Muscle of leg (tissue), 11 donors: Measurements from ENCODE around the gene TRIM2. TPM values are rescaled to one million over a fixed set of nuclear protein-coding genes. Genes with fewer than 3 reads are reported as not detected.

Experiments
- DNase-seq: peaks from one replicate; pipeline ENCODE4 v3.0.0; 2013
- H3K27ac ChIP-seq: one replicate; pipeline ENCODE4 v1.5.1; 2013; ENCODE audit warnings: mild to moderate bottlenecking, low read length, control low read depth
- H3K27me3 ChIP-seq: one replicate; pipeline ENCODE4 v1.6.1; 2013; ENCODE audit warnings: low read length; ENCODE audit not compliant: control insufficient read depth, insufficient read depth
- H3K36me3 ChIP-seq: one replicate; pipeline ENCODE4 v1.6.1; 2013; ENCODE audit warnings: low read length; ENCODE audit not compliant: control insufficient read depth, insufficient read depth
- H3K4me1 ChIP-seq: one replicate; pipeline ENCODE4 v1.6.1; 2013; ENCODE audit warnings: low read length; ENCODE audit not compliant: control insufficient read depth, insufficient read depth
- H3K4me3 ChIP-seq: one replicate; pipeline ENCODE4 v1.5.1; 2013; ENCODE audit warnings: low read length, control low read depth
- H3K9me3 ChIP-seq: replicated peaks from 2 replicates; pipeline ENCODE4 v1.6.1; 2013; ENCODE audit warnings: low read depth, low read length; ENCODE audit not compliant: control insufficient read depth
- WGBS: methylation state at CpG from one replicate; pipeline ENCODE4 v1.1.5; 2013; ENCODE audit warnings: missing lambda C conversion rate; ENCODE audit not compliant: insufficient coverage; 5-methylcytosine and 5-hydroxymethylcytosine counted together
- polyA plus RNA-seq, 8 donors: library from polyadenylated mRNA; unstranded; fragments of 120-200 nt; gene quantifications; one replicate each; pipeline versions ENCODE4 v1.2.1 to v1.2.3, GENCODE V29; 2013; ENCODE audit warnings: inconsistent platforms in 1 of 8, low replicate concordance in 1 of 8; ENCODE audit not compliant: insufficient read length in 8 of 8, insufficient read depth in 1 of 8
- total RNA-seq: library from RNA; stranded (reverse); fragments of 120-200 nt; gene quantifications from one replicate; pipeline ENCODE4 v1.2.4, GENCODE V29; 2013

TRIM2 gene
- total and polyA plus RNA-seq, 9 donors: 13.7 to 32.8 (median 21.1) TPM

DNA sequence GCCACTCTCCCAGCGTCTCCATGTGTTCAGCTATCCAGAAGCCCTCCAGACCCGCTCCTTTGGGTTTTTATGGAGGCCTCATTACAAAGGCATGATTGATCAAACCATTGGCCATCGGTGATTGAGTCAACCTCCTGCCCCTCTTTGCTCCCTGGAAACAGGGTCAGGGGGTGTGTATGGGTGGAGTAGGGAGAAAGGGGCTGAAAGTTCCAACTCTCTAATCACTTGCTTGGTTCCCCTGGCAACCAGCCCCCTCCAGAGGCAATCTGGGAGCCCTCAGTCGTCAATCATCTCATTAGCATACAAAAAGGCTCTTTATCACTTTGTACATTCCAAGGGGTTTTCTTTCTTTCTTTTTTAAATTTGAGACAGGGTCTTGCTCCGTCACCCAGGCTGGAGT, 2.3 kb downstream of the TRIM2 start:
- Histone ChIP-seq H3K36me3 (no peaks in the 10 kb centered on the region), H3K27me3 (peaks cover 2% of the 10 kb centered on the region), H3K9me3 (no peaks in the 10 kb centered on the region), H3K4me3 (no peak overlapping the region), H3K27ac (no peak overlapping the region), H3K4me1 (peaks cover 10% of the 10 kb centered on the region)
- DNase-seq: no peak
- 53% methylated on average over 3 of the region's 5 CpGs for WGBS

DNA sequence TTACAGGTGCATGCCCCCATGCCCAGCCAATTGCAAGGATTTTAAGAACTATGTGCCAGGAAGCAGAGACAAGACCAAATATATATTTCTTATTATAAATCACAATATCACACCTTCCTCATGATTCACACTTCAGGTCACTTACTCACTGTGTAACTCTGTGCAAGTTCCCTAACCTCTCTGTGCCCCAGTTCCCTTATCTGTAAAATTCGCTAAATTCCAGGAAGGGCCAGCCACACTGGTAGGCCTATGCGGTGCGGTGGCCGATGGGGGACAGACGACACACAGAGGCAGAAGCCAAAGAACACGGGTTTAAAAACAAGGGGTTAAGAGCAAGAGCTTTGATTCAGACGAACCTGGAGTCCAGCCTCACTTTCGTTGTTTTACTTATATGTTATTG, 2.8 kb downstream of the TRIM2 start:
- H3K27me3 ChIP-seq: peaks cover 2% of the 10 kb centered on the region
- H3K27ac ChIP-seq: no peak overlapping the region
- no peaks in the 10 kb centered on the region for H3K36me3 ChIP-seq
- H3K4me3 ChIP-seq: no peak overlapping the region
- no peak for DNase-seq
- 41% methylated on average over 5 of the region's 8 CpGs for WGBS
- peaks cover 10% of the 10 kb centered on the region for H3K4me1 ChIP-seq
- no peaks in the 10 kb centered on the region for H3K9me3 ChIP-seq

DNA sequence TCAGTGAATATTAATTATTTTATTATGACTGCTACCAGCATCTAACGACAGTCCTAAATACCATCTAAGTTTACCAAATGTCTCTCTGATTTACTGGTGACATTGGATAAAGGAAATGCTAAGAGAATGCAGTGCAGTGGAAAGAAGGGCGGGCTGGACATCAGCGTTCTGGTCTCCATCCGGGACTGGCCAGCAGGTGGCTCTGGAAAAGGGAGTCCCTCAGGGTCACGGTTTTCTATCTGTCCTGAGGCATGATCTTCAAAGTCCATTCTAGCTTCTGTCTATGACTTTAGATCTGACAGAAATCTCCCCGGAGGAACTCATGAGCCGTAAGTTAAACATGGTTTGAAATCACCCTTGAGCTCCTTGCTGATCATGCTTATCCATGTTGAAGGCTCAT, 3.3 kb downstream of the TRIM2 start:
- H3K9me3 ChIP-seq: no peaks in the 10 kb centered on the region
- peaks cover 10% of the 10 kb centered on the region for H3K4me1 ChIP-seq
- H3K4me3 ChIP-seq: no peak overlapping the region
- no peaks in the 10 kb centered on the region for H3K36me3 ChIP-seq
- peaks cover 2% of the 10 kb centered on the region for H3K27me3 ChIP-seq
- WGBS: 33% methylated on average over 6 of the region's 7 CpGs
- peak; percentile 37 for DNase-seq
- H3K27ac ChIP-seq: no peak overlapping the region

DNA sequence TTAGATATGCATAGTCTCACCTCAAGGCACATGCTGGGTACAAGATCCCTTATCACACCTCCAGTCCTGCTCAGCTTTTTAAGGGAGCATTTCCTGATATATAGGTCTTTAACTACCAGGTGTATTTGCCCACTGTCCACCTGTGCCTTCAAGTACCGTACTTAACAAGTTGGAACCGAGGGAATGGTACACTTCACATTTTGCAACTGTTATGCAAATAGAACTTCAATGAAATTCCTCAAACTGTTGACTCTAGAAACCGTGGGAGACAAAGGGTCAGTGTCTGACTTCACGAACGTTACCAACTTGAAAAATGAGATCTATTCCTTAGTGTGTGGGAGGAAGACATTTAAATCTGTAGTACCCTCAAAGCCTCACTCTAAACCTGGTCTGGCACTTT, 5.2 kb downstream of the TRIM2 start:
- Histone ChIP-seq H3K4me3 (no peak overlapping the region), H3K4me1 (peaks cover 6% of the 10 kb centered on the region), H3K36me3 (no peaks in the 10 kb centered on the region), H3K27ac (no peak overlapping the region), H3K27me3 (peaks cover 2% of the 10 kb centered on the region), H3K9me3 (no peaks in the 10 kb centered on the region)
- WGBS: 71% methylated on average over 2 of the region's 5 CpGs
- DNase-seq: no peak

DNA sequence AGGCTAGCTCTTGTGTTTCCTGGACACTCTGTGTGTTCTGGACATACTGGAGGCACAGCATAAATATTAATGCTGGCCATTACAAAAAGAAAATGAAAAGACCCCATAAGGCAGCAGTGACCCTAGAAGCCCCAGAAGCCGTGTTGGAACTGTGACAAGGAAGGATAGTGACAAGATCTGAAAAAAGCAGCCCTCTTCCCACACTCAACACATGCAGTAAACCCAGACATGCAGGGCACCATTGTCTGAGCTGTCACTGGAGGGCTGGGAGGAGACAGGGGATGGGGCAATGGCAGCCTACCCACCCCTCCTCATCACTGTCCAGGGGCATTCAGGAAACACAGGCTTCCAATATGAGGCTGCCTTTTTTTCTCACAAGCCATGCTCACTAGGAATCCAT, 6.5 kb downstream of the TRIM2 start:
- no peaks in the 10 kb centered on the region for H3K36me3 ChIP-seq
- no peak for DNase-seq
- WGBS: no CpG with 5 or more reads among the region's 1 CpG
- H3K27me3 ChIP-seq: peaks cover 2% of the 10 kb centered on the region
- no peak overlapping the region for H3K27ac ChIP-seq
- no peaks in the 10 kb centered on the region for H3K4me1 ChIP-seq
- no peaks in the 10 kb centered on the region for H3K9me3 ChIP-seq
- no peak overlapping the region for H3K4me3 ChIP-seq

DNA sequence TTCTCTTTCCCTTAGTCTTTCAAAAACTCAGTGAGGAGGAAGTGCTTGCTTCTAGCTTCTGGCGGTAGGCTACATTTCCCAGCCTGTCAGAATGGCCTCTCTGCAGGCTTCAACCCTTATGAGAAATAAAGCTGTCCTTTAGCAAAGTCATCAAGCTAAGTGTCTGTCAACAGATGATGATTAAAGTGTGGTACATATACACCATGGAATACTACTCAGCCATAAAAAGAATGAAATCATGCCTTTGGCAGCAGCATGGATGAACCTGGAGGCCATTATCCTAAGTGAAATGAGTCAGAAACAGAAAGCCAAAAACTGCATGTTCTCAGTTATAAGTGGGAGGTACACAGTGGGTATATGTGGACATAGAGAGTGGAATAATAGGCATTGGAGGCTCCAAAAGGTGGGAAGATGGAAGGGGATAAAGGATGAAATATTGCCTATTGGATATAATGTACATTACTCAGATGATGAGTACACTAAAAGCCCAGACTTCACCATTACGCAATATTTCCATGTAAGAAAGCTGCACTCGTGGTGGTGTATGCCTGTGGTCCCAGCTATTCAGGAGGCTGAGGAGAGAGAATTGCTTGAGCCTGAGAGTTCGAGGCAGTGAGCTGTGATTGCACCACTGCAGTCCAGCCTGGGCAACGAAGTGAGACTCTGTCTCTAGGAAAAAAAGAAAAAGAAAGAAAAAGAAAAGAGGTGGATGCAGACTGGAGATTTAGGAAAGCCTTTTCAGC, 7.9 kb downstream of the TRIM2 start:
- Histone ChIP-seq H3K4me1 (no peaks in the 10 kb centered on the region), H3K27ac (no peak overlapping the region), H3K36me3 (no peaks in the 10 kb centered on the region), H3K27me3 (no peaks in the 10 kb centered on the region), H3K9me3 (no peaks in the 10 kb centered on the region), H3K4me3 (no peak overlapping the region)
- peak; percentile 54 for DNase-seq
- 31% methylated on average over 2 of the region's 5 CpGs for WGBS

DNA sequence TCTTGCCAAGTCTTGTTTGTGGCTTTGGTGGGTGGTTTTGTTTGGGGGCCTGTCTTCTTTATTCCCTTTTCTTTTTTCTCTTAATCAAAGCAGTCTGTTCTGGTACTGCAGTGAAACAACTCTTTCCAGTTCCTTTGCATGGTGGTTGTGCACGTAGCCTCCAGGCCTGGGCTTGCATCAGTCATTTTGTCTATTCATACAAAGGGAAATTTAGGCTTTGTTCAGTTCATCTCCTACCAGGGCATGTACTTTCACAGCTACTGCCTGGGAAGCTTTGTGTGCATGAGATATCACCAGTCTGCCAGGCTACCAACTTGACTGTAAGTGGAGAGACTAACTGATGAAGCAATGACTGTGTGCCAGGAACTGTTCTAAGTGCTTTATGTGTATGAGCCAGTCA, 8.5 kb downstream of the TRIM2 start:
- Histone ChIP-seq H3K4me1 (no peaks in the 10 kb centered on the region), H3K9me3 (no peaks in the 10 kb centered on the region), H3K36me3 (no peaks in the 10 kb centered on the region), H3K27ac (no peak overlapping the region), H3K4me3 (no peak overlapping the region), H3K27me3 (no peaks in the 10 kb centered on the region)
- no peak for DNase-seq
- WGBS: 86% methylated on average over 1 of the region's 1 CpG

DNA sequence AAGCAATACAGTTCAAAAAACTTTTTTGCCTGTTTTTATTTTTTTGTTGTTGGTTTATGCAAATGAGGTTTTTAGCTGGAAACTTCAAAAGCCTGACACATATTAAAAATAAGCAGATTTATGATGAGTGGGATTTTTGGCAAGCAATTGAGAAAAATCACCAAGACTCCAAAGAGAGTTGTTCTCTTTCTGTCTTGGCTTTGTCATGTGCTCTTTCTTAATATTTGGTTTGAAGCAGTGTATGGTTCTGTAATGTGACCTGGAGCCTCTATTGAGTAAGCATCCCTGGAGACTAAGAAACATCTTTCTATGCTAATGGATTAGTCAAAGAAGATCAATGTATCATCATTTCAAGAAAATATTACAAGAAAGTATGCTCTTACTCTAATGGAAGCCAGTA, 11.7 kb downstream of the TRIM2 start:
- Histone ChIP-seq H3K9me3 (no peaks in the 10 kb centered on the region), H3K36me3 (no peaks in the 10 kb centered on the region), H3K4me1 (no peaks in the 10 kb centered on the region), H3K4me3 (no peak overlapping the region), H3K27ac (no peak overlapping the region), H3K27me3 (no peaks in the 10 kb centered on the region)
- no peak for DNase-seq

DNA sequence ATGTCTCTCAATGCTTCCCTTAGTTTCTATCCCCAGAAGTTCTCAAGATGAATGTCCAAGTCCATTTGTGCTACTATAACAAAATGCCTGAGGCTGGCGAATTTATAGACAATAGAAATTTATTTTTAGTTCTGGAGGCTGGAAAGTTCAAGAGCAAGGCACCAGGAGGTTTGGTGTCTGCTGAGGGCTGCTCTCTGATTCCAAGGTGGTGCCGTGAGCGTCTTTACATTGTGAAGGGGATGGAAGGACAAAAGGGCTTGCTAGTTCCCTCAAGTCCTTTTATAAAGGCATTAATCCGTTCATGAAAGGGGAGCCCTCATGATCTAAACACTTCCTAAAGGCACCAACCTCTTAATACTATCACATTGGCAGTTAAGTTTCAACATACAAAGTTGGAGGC, 12.3 kb downstream of the TRIM2 start:
- no peak for DNase-seq
- Histone ChIP-seq H3K9me3 (no peaks in the 10 kb centered on the region), H3K4me1 (peaks cover 2% of the 10 kb centered on the region), H3K27ac (no peak overlapping the region), H3K36me3 (no peaks in the 10 kb centered on the region), H3K27me3 (no peaks in the 10 kb centered on the region), H3K4me3 (no peak overlapping the region)
- no CpG with 5 or more reads among the region's 4 CpGs for WGBS

DNA sequence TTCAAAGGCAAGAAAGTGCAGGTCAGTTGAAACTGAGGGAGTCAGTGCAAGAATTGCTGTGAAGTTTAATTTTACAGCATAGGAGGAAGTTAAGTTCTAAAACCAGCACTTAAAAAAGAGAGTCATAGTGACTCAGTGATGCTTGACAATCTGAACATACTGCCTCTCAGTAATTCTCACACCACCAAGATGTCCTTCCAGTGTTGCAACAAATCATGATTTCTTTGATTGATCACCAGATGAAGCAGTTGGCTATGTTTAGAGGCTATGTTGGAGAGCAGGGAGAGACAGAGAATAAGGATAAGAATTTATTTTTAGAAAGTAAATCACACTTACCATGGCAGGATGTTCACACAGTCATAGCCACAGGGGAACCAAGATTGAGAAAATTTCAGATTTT, 13.2 kb downstream of the TRIM2 start:
- Histone ChIP-seq H3K4me3 (no peak overlapping the region), H3K9me3 (no peaks in the 10 kb centered on the region), H3K4me1 (peaks cover 4% of the 10 kb centered on the region), H3K27ac (no peak overlapping the region), H3K36me3 (no peaks in the 10 kb centered on the region), H3K27me3 (no peaks in the 10 kb centered on the region)
- DNase-seq: no peak

DNA sequence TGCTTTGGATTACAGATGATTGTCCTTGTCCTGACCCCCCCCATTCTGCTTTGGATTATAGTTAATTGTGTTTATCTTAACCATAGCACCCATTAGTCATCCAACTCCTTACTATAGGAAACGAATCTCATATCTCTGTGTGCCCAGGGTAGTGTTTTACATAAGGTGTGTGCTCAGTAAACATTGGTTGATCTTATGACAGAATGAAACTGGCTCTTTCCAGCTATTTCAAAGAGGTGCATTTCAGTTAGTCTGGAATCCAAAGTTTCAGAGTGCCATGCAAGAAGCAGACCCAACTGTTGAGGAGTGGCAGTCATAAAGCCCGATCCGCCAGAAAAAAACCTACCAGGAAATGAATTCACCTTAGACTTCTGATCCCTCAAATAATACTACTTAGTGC, 14.7 kb downstream of the TRIM2 start:
- Histone ChIP-seq H3K9me3 (no peaks in the 10 kb centered on the region), H3K27me3 (no peaks in the 10 kb centered on the region), H3K27ac (no peak overlapping the region), H3K36me3 (no peaks in the 10 kb centered on the region), H3K4me3 (no peak overlapping the region), H3K4me1 (peaks cover 7% of the 10 kb centered on the region)
- 100% methylated on average over 2 of the region's 3 CpGs for WGBS
- DNase-seq: no peak
